GOT3 (cell line): ENCODE results near the gene HPGD.
"Not testable (repeated sequence)": the region's sequence is repeated elsewhere in the genome, so short reads cannot be mapped to it uniquely, and the experiment has no call there.

ENCODE experiments used
- DNase-seq: peaks from one replicate; lab custom pipeline; 2025; ENCODE audit warnings: mixed read lengths; lab: John Stamatoyannopoulos, UW

Gene HPGD

DNA sequence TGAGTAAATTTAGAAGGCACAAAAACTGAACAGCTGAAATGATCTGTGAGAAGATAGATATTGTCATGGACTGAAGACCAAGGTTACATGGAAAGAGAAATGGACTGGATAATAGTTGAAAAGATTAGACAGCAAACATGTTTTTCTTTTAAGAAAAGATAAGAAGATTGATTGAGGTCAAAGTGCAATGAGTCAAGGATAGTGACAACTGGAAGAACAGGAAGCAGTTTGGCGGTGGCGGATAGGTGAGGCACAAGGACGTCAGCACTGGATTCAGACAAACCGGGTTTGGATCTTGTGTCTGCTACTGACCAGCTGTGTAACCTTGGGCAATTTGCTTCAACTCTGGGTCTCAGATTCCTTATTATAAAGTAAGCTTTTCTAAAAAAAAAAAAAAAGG lies 2.0 kb upstream of the HPGD start:
- DNase-seq: no peak

DNA sequence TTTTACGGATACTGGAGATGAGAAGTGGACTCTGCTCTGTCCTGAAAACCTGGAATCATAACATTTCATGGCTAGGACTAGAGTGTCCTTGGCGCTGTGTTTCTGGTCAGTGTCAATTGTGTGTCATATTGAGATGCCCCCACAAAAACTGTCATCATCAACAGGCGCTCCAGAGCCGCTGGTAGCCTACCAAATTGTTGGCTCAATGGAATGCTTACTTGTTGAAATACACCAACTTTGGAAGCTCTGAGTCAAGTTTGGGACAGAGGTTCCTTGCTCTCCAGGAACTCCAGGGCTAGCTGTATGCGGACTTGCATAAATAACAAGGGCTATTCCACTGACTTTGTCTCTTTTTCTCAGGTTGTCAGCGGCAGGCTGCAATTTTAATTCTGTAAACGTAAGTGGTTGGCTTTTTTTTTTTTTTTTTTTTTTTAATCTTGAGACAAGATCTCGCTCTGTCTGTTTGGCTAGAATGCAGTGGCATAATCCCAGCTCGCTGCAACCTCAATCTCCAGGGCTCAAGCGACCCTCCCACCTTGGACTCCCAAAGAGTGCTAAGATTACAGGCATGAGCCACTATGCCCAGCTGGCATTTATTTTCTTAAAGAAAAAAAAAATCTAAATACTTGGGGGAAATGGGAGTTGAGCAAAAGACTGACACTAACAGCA lies 871 bp upstream of the HPGD start:
- no peak for DNase-seq

DNA sequence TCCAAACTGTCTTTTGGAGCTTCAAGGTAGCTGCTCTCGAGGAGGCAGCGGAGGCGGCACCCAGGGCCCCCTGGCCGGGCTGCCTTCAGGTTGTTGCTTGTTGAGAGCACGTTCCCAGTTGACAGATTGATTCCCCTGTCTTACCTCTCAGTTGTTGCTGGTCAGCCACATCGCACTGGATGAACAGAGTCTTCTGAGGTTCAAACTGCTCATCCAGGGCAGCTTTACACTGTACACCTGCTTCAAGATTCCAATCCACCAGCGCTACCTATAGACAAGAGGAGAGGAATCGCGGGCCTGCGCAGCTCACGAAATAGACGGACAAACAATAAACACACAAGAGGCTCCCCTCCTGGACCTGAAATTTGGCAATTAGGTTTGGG lies 497 bp downstream of the HPGD start:
- no peak for DNase-seq

DNA sequence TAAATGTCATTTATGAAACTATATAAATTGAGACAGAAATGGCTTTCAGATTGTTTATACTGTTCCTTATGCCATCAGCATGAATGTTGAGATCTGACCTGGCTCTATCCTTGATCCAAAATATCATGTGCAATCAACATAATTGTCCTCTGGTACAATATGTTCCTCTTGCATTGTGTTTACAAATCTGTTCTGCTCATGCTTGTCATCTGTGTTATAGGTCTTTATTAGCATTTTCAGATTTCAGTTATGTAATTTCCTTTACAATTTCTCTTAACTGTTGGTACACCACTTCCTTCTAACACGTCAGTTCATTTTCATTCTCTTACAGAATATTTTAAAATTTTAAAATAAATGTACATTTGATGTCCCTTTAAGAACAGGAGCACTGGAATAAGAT lies 1.6 kb downstream of the HPGD start:
- DNase-seq: no peak

DNA sequence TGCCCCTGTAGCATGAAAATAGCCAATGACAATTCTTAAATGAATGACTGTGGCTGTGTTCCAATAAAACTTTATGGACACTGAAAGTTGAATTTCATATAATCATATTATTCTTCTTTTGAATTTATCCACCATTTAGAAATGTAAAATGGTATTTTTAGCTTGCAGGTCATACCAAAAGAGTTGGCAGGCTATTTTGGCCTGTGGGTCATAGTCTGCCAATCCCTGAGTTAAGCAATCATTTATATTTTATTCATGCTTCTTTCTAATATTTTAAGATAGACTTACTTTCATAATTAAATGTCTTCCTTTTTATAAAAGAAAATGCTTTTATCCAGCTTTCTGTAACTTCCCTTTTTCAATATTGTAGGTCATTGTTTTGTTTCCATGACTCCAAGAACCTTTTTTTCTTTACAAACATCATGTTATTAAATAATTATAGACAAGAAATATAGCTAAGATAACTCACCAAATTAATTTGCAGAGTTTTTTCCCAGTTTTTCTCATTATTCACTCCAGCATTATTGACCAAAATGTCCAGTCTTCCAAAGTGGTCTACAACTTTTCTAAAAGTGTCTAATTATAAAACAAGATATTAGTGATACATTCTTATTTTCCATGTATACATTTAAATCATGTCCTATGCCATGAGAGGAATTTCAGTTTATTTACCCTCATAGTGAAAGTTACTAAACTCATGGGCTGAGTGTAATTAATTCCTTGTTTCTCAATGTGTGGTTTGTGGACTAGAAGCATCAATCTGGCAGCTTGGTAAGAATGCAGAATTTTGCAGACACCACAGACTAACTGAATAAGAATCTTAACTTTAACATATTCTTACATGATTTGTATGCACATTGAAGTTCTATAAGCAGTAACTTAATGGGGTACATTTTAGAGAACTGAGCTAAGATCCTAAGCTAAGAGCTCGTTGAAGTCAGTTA lies 4.5 kb downstream of the HPGD start:
- no peak for DNase-seq

DNA sequence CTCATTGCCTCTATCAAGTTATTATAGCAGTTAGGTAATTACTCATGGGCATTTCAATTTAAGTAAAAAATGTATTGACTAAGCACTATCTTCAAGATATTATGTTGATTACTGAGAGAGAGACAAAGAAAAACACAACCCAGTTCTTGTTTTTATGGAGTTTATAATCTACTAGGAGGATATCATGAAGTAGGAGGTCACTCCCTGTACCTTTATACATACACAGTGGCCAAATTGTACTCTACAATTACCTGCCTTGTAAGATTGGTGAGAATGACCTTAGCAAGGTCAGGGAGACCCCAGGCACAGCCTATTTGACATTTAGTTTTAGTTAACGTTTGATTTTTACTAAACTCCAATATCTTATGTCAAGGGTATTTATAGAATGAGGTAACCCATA lies 5.5 kb downstream of the HPGD start:
- DNase-seq: no peak

DNA sequence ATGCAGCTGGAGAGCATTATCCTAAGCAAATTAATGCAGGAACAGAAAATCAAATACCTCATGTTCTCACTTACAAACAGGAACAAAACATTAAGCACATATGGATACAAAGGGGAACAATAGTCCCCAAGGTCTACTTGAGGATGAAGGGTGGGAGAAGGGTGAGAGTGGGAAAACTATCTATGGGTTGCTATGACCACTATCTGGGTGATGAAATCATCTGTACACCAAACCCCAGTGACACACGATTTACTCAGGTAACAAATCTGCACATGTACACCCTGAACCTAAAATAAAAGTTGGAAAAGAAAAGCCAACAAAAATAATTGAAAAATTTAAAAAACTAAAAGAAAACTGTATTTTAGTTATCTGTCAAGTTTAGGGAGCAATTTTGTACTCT lies 5.9 kb downstream of the HPGD start:
- no peak for DNase-seq

DNA sequence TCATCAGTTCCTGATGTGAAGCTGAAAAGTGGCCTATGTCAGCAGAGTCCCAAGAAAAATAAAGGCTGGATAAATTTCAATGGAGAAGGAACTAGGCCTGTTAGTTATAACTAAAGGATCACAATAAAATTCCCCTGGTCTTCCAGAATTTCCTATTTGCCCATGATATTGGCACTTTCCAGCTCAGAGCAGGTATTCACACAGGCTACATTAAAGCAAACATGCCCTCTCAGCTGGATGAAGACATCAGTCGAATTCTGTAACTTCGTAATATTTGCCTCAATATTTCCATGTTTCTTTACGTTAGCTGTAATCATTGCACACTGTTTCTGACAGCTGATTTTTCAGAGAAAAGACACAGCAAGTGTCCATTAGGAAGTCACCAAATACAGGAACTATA lies 9.5 kb downstream of the HPGD start:
- DNase-seq: no peak

DNA sequence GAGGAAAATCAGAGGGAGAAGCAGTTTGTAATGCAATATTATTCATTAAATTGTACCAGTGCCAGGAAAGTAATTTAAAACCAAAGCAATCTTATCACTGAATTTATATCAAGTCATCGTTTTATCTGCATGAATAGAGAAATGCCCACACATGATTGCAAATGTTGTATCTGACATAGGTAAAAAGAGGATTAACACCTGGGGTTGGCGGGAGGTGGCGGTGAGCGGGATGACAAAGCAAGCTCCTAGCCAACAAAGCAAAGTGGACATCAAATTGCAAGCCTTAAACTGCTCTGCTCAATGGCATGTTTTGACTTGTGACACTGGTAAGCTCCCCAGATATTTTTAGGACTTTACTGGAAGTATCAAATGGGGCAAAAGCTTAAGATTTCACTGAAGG lies 16.4 kb downstream of the HPGD start:
- DNase-seq: no peak

DNA sequence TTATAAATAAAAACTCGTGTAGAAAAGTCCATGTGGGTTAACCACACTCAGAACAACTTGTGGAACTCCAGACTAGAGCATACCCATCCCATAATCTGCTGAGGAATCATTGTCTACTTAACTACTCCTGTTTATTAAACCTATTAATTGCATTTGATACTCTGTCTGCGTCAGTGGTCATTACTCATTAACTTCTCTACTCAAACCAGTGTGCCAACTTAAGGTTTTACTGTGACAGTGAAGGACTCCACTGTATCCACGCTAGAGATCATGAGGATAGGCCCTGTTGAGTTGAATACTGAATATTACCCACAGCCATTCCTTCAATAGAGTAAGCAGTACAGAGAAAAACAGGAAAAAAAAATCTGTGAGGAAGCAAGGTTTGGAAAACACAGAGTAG lies 17.3 kb downstream of the HPGD start:
- no peak for DNase-seq

DNA sequence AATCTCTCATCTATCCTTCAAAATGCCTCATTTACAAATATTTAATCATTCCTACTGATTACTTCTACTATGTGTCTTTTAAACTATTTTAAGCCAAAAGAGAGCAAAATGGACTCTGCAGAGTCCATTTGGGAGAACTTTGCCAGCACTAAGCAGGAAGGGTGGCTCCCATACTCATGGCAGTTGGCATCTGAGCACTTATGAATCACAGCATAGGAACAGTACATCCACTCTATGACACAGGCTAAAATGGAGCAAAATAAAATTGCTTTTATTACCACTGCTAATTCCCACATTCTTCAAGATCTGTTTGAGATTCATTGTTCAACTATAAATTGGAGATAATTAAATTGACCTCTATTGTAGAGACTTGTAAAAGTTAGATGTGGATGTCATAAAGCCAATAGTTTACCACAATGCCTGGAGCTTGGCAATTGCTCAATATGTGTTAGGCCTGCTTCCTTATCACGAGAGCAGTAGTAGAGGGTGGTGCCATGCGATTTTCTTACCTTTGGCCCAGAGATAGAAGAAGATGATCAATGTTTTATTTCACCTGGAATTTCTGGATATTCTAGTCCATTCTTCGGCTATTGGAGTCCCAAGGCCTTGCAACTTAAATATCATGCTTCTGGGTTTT lies 19.1 kb downstream of the HPGD start:
- no peak for DNase-seq

DNA sequence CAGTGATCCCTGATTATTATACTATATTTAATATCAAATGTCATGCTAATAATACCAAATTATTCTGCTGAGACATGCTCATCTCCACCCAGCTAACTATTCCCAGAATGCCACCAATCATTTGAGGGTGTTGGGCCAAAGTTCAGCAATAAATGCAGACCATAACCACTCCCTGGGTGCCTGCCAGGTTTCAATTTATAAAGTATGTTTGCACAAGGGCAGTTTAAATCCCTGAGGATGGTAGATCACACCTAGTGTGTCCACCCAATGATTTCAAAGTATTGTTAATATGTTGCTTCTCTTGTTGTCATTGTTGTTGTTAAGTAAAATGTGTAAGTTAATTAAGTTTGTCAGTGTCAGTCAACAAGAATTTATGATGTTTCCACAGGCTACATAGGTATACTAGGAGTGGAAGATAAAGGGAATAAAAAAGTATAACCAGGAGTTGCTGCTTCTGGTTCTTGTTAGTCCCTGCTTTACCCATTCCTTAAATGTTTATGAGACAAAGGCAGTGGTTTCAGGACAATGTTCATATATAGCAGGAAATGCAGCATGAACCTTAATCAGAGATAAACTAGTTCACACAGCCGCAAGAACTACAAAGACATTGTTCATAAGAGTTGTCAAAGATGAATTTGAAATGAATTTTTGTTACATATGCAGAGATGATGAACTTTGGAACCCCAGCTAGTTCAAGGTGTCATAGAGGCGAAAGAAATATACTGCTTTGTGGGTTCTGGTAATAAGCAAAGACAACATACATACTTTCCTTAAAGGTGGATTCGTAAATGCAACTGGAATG lies 25.5 kb downstream of the HPGD start:
- no peak for DNase-seq

DNA sequence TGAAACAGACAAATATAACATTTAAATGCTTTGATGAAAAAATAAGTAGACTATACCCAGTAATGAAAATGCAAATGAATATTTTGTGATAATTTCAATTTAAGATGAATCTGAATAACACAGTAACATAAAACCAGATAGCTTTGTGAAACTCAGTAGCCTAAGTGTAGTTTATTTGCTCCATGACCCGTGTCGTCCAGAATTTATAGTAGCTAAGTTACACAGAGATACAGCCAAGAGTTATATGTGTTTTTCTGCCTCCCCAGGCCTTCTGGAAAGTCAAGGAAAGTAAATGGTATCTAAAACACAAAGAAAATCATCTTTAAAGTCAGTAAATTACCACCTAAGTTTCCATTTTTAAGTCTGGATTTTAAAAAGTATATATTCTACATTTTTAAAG lies 26.7 kb downstream of the HPGD start:
- DNase-seq: no peak

DNA sequence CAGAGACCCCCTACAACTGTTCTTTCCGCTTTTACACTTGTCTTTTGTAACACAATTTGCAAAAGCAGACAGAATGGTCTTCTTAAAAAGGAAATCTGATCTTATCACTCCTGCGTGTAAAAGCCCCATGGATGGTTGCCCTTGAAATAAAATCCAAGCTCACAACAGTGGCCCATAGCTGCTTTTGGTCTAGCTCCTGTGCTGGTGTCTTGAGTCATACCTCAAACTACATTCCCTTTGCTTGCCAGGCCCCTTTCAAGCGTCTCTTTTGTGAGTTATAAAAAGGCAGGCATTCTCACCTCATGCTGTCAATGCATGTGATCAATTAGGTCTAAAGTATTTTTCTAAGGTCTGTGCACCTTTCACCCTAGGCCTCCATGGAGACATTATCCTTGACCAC lies 27.6 kb downstream of the HPGD start:
- DNase-seq: no peak

DNA sequence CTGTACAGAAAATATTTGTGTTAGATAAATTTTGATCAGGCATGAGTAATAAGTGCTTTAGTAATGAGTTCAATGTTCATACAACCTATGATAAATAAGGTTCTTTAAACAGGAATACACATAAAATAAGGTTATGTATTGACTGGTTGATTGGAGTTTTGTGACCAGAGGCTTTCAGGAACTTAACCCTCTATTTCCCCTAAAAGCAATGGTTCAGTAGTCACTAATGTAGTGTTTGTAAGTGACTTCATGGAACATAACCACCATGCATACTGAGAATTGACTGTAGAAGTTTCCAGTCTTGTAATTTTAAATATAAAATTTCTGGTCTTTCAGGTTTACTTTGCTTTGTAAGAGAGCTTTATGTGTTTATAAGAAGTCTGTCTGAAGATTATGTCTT lies 28.1 kb downstream of the HPGD start:
- DNase-seq: no peak

DNA sequence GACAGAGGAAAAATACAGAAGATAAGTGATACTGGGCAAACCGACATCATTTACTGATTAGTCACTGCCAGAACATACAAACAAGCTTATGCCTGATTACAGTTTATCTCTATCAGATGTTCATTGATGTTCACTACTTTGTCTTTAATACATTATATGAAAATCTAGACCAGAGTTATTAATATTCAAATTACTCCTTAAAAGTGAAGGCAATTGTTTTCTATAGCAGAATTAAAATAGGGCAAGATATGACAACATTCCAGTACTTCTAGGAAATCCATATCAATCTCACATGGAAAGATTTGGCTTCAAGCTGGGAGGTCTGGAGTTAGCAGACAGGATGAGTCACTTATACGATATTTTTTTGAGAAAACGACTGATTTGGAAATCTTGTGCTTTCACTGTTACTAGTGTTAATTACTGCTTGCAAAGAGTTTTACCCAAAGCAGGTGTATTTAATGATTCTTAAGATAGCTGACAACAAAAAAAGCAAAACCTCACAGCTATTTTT lies 31.8 kb downstream of the HPGD start:
- DNase-seq: no peak

DNA sequence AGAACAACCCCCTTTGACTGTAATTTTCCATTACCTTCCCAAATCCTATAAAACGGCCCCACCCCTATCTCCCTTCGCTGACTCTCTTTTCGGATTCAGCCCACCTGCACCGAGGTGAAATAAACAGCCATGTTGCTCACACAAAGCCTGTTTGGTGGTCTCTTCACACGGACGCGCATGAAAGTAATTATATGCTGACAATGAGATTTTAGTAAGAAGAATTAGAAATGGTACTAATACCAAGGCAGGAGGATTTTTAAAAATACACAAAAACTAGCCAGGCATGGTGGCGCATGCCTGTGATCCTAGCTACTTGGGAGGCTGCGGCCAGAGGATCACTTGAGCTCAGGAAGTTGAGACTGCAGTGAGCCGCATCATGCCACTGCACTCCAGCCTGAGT lies 33.9 kb downstream of the HPGD start:
- not testable (repeated sequence) for DNase-seq

DNA sequence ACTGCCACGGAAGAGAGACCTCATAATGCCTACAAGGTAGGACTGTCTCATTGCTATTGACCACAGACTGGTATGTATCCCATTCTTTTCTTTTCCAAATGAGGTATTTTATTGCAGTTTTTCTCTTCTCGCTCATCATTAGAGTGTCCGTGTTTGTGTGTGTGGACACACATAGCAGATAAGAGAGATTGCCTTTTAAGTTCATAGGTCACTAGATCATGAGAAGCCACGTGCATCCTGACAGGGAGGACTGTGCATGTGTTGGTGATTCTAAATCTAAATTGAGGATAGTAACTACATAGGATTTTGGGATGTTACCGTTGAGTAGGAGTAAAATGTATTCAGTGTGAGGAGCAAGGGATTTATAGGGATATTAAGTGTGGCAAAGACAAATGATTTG lies 37.3 kb downstream of the HPGD start:
- DNase-seq: no peak

DNA sequence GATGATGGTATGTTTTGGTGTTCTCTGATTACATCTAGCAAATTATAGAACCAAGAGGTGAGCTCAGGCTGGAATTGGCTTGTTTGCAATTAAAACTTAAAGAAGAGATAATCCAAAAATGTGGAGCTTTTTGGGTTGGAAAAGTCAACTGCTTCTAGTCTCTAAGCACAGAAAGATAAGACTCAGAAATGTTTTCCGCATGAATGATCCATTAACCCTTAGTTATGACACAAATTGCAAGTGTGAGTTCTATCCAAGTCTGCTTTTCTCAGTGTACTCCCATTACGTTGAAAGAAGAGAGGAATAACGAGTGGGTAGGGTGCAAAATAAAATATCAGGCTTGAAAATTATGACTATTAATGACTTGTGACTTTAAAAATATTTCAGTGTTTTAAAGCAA lies 38.5 kb downstream of the HPGD start:
- no peak for DNase-seq

DNA sequence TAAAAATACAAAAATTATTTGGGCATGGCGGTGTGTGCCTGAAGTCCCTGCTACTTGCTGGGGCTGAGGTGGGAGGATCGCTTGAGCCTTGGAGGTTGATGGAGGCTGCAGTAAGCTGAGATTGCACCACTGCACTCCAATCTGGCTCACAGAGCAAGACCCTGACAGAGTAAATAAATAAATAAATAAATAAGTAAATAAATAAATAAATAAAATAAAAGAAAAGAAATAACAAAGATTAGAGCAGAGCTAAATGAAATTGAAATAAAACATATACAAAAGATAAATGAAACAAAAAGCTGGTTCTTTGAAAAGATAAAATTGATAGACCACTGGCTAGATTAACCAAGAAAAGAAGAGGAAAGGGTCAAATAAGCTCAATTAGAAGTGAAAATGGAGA lies 43.1 kb downstream of the HPGD start:
- no peak for DNase-seq

DNA sequence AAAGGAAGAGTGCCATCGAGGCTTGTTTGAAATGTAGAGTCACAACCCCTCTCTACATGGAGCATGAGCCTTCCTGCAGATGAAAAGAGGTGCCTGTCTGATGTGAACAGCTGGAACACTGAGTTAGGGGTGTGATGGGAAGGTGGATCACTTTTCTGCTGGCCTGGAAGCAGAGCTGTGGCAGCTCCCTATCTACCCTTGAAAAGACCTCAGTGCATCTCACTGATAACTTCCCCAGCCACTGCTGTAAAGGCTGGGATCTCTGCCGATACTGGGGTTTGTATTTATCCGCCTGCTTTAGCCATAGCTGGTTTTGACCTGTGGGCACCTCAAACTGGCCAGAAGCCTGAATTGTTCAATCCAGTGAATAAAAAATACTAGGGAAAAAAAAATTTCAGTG lies 46.8 kb downstream of the HPGD start:
- no peak for DNase-seq

DNA sequence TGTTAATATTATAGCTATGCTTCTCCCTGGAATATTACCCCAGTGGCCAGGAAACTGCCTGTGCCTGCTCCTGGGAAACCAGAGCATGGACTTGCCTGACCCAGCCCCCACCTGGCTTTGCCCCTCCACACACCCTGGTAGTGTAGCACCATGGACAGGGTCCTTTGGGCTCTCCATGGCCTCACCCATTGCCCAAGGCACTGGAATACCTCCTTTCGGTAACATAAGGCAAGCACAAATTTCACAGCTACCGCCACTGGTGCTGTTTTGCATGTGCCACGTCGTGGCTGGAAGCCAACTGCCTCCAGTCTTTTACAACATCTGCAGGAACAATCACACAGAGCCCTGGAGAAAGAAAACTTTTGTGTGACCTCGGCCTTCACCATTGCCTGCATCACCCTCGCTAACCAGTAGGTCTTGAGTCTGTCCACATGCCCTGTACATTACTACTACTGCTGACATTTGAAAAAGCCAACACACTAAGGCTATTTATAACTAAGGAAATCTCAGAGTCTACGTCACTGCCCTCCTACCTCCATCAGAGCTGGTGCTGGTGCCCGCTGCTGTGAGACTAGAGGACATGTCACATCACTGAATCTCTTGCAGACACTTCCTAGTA lies 47.7 kb downstream of the HPGD start:
- DNase-seq: no peak
